MCF 10A (cell line): ENCODE results near the gene CHST15. TPM values are rescaled to one million over a fixed set of nuclear protein-coding genes. Genes with fewer than 3 reads are reported as not detected.

Experiments
- BruUV-seq: library from RNA; stranded (reverse); fragments of 400-500 nt; replicated peaks from 2 replicates; lab custom pipeline; 2021; lab: Mats Ljungman, UMichigan
- CTCF ChIA-PET: fragments of 300-600 bp; sonication (Branson Sonifier 250); formaldehyde crosslinking; extraction: SDS; loops from one replicate; lab custom pipeline; 2021; ENCODE audit warnings: antibody characterized with exemption, inconsistent platforms; lab: Yijun Ruan, JAX
- POLR2A ChIA-PET: fragments of 300-600, 350-650 bp; sonication (Branson Sonifier 250); formaldehyde crosslinking; extraction: SDS; loops from one replicate; lab custom pipeline; 2020; ENCODE audit warnings: antibody characterized with exemption, inconsistent platforms; lab: Yijun Ruan, JAX
- DNase-seq: peaks from one replicate; pipeline ENCODE4 v3.0.0-alpha.2; 2018; ENCODE audit not compliant: unreplicated experiment
- H3K27ac Mint-ChIP-seq: one replicate; pipeline ENCODE4 v1.8.0; 2022; ENCODE audit warnings: mild to moderate bottlenecking, low read depth, mixed read lengths; ENCODE audit not compliant: unreplicated experiment
- H3K27me3 Mint-ChIP-seq: one replicate; pipeline ENCODE4 v1.8.0; 2022; ENCODE audit warnings: mixed read lengths; ENCODE audit not compliant: insufficient read depth, unreplicated experiment
- H3K36me3 Mint-ChIP-seq: one replicate; pipeline ENCODE4 v1.8.0; 2022; ENCODE audit warnings: mild to moderate bottlenecking, moderate library complexity, mixed read lengths; ENCODE audit not compliant: insufficient read depth, unreplicated experiment
- H3K4me1 Mint-ChIP-seq: one replicate; pipeline ENCODE4 v1.8.0; 2022; ENCODE audit warnings: mixed read lengths; ENCODE audit not compliant: insufficient read depth, unreplicated experiment
- H3K4me3 Mint-ChIP-seq: one replicate; pipeline ENCODE4 v1.8.0; 2022; ENCODE audit warnings: mild to moderate bottlenecking, moderate library complexity, mixed read lengths; ENCODE audit not compliant: unreplicated experiment
- H3K9me3 Mint-ChIP-seq: one replicate; pipeline ENCODE4 v1.8.0; 2022; ENCODE audit warnings: mixed read lengths; ENCODE audit not compliant: unreplicated experiment
- intact Hi-C: fragments of 100-400 bp; cut with micrococcal nuclease; formaldehyde crosslinking; loops from 2 replicates; pipeline ENCODE4 v1.14.1; 2022
- total RNA-seq: library from RNA; stranded (reverse); gene quantifications from 2 replicates; pipeline ENCODE4 v1.2.3, GENCODE V29; 2022
- TF ChIP-seq, protein P1 (sequence below): fragments of 200-600 bp; IDR thresholded peaks from one replicate; pipeline ENCODE4 v1.8.0; 2022; ENCODE audit warnings: antibody characterized with exemption, mild to moderate bottlenecking; ENCODE audit not compliant: unreplicated experiment

Gene CHST15
- total RNA-seq, 1 experiment from 2014 or later, result 32.8 TPM

DNA sequence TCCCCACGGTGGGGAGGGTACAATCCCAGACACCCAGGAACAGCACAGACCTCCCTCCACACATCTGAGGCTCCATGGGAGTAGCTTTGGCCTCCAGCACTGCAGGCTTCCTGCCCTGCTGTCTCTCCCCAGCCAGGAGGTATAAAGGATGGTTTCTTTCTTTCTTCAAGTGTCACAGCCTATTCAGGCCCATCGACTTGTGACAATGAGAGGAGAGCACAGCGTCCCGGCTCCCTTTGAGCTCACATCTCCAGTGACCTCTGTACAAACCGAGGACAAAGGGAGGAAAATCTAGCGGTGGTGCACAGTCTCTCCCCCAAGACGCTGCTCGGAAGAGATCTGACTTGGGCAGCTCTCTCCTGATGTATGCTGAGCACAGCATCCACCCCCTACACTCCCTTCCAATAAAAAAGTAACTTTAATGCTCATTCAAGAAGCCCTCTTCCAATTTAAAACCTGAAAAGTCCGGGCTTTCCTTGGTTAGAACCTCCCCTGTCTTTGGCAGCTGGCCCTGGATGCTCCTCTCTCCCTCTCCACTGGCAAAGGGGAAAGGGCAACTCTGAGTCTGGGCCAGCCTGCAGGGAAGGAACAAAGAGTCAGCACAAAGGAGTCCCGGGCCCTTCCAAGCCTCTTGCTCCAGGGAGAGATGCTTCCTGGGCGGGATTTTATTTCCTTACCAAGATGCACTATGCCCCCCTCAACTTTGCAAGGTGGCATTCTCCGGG is 18.0 kb downstream of the CHST15 start:
- H3K27ac Mint-ChIP-seq, result peak overlapping the region; percentile 22
- no TSS peak for BruUV-seq

DNA sequence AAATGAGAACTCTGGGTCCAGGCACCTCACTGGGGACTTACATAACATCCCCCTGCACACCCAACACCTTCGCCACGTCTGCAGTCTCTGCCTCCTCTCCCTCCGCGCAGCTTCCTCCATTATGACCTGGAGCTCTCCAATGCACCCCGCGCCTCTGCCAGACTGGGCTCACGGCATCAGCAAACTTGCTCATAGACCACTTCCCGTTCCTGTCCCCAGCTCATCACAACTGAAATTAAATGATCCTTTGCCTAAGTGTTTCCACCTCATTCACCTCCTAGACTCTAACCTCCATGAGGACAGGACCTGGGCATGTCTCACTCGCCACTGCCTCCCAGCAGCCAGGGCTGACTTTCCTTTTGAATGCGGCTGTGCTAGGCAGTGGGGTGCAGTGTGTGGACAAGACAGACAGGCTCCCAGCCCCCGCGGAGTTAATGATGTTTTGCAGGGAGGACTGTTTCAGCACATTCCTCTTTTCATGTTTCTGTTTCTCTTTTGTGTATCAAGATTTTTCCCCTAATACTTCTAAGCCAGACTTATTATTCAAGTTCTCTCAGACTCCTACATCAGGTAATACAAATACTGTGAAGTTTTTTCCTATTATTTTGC is 18.8 kb downstream of the CHST15 start:
- ChIA-PET POLR2A (interaction anchor here (0.7 kb wide), 1 partner anchor 11 kb away, joined by 3 read pairs; no protein-coding TSS in a partner anchor), CTCF (interaction anchor here (0.9 to 1.3 kb wide), 3 partner anchors 9 to 315 kb away, joined by 3 to 7 read pairs (median 5); no protein-coding TSS in a partner anchor)
- H3K9me3 Mint-ChIP-seq, result no peaks in the 10 kb centered on the region
- BruUV-seq, result no TSS peak
- no peak for DNase-seq
- H3K36me3 Mint-ChIP-seq, result no peaks in the 10 kb centered on the region
- no peak overlapping the region for H3K4me3 Mint-ChIP-seq
- TF ChIP-seq, protein P1, sequence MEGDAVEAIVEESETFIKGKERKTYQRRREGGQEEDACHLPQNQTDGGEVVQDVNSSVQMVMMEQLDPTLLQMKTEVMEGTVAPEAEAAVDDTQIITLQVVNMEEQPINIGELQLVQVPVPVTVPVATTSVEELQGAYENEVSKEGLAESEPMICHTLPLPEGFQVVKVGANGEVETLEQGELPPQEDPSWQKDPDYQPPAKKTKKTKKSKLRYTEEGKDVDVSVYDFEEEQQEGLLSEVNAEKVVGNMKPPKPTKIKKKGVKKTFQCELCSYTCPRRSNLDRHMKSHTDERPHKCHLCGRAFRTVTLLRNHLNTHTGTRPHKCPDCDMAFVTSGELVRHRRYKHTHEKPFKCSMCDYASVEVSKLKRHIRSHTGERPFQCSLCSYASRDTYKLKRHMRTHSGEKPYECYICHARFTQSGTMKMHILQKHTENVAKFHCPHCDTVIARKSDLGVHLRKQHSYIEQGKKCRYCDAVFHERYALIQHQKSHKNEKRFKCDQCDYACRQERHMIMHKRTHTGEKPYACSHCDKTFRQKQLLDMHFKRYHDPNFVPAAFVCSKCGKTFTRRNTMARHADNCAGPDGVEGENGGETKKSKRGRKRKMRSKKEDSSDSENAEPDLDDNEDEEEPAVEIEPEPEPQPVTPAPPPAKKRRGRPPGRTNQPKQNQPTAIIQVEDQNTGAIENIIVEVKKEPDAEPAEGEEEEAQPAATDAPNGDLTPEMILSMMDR, result no peak
- H3K4me1 Mint-ChIP-seq, result peaks cover 8% of the 10 kb centered on the region
- no peaks in the 10 kb centered on the region for H3K27me3 Mint-ChIP-seq
- H3K27ac Mint-ChIP-seq, result no peak overlapping the region
- intact Hi-C loops, result no loop called here

More for the DNA sequence above, 18.0 kb downstream of the CHST15 start:
- TF ChIP-seq, protein P1, result no peak
- Mint-ChIP-seq H3K4me1 (peaks cover 4% of the 10 kb centered on the region), H3K27me3 (no peaks in the 10 kb centered on the region), H3K4me3 (no peak overlapping the region), H3K9me3 (no peaks in the 10 kb centered on the region), H3K36me3 (no peaks in the 10 kb centered on the region)
- intact Hi-C loops, result no loop called here
- CTCF ChIA-PET, result interaction anchor here (1.5 kb wide), 1 partner anchor 10 kb away, joined by 4 read pairs; no protein-coding TSS in a partner anchor
- DNase-seq, result no peak
- POLR2A ChIA-PET, result interaction anchor here (0.7 to 0.9 kb wide), 2 partner anchors 12 to 78 kb away, joined by 3 read pairs; no protein-coding TSS in a partner anchor

DNA sequence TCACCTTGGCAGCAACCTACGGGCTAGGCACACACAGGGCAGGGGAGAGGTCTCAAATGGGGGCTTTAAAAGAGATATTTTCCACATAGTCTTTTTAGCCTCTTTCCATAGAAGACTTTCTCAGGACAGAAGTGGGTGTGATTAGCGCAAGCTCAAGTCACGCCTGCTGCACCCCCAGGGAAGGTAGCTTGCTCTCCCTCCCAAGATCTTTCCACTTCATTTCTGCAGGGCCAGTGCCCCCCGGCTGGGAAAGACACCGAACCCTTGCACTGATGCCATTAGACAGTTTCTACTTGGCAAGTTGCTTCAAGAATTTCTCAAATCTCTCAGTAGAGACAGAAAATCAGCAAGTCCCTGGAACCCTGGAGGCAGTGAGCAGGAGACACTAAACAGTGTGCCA is 19.4 kb downstream of the CHST15 start:
- H3K9me3 Mint-ChIP-seq, result no peaks in the 10 kb centered on the region
- ChIA-PET POLR2A (no interaction called here), CTCF (interaction anchor here (0.9 to 1.3 kb wide), 3 partner anchors 10 to 315 kb away, joined by 3 to 7 read pairs (median 5); no protein-coding TSS in a partner anchor)
- peaks cover 10% of the 10 kb centered on the region for H3K4me1 Mint-ChIP-seq
- H3K4me3 Mint-ChIP-seq, result no peak overlapping the region
- no peaks in the 10 kb centered on the region for H3K36me3 Mint-ChIP-seq
- no peaks in the 10 kb centered on the region for H3K27me3 Mint-ChIP-seq
- TF ChIP-seq, protein P1, result no peak
- DNase-seq, result no peak
- intact Hi-C loops, result no loop called here
- BruUV-seq, result no TSS peak
- H3K27ac Mint-ChIP-seq, result no peak overlapping the region

DNA sequence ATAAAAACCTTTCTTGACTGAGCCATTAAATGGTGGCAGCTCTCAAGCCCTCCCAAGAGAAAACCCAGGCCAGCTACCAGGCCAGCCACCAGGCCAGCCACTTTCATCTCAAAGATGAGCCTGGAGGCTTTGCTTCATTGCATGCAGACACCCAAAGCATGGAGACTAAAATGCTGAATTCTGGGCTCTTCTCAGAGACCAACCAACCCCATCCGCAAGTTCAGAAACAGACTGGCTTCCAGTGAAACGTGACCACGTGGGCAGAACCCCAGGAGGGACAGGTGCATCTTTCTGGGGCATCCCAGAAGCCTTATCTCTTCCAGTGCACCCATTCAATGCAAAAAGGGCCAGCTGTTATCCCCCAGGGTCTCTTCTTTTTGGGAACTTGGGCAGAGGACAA is 20.9 kb downstream of the CHST15 start:
- POLR2A ChIA-PET, result interaction anchor here (1.0 to 1.3 kb wide), 2 partner anchors 20 to 22 kb away, joined by 3 to 4 read pairs; no protein-coding TSS in a partner anchor
- Mint-ChIP-seq H3K4me3 (no peak overlapping the region), H3K27me3 (no peaks in the 10 kb centered on the region), H3K4me1 (peaks cover 17% of the 10 kb centered on the region), H3K9me3 (no peaks in the 10 kb centered on the region), H3K36me3 (no peaks in the 10 kb centered on the region), H3K27ac (no peak overlapping the region)
- TF ChIP-seq, protein P1, result no peak
- no peak for DNase-seq
- intact Hi-C loops, result no loop called here
- CTCF ChIA-PET, result interaction anchor here (0.5 to 0.7 kb wide), 2 partner anchors 78 to 1146 kb away, joined by 3 read pairs; no protein-coding TSS in a partner anchor
- BruUV-seq, result no TSS peak
